T-helper 1 cell treated with Interleukin-12 subunit alpha and Interleukin-12 subunit beta and Interleukin-4 antibody, amounts not matched to agents 30 μg/mL and 1 μg/mL, for 36 hours (primary cell): ENCODE measurements around the gene CMTM3.
"Not testable (repeated sequence)": the region's sequence is repeated elsewhere in the genome, so short reads cannot be mapped to it uniquely, and the experiment has no call there.

Experiments used
- H3K27ac Mint-ChIP-seq: one replicate; pipeline ENCODE4 v1.8.0; 2021; ENCODE audit warnings: mild to moderate bottlenecking, mixed read lengths
- H3K27me3 Mint-ChIP-seq: one replicate; pipeline ENCODE4 v1.8.0; 2021; ENCODE audit warnings: low read depth, mixed read lengths
- H3K36me3 Mint-ChIP-seq: one replicate; pipeline ENCODE4 v1.8.0; 2021; ENCODE audit warnings: low read depth, mixed read lengths
- H3K4me1 Mint-ChIP-seq: one replicate; pipeline ENCODE4 v1.8.0; 2021; ENCODE audit warnings: low read depth, mixed read lengths
- H3K4me3 Mint-ChIP-seq: one replicate; pipeline ENCODE4 v1.8.0; 2021; ENCODE audit warnings: mild to moderate bottlenecking, moderate library complexity, mixed read lengths
- H3K9me3 Mint-ChIP-seq: one replicate; pipeline ENCODE4 v1.8.0; 2021; ENCODE audit warnings: mixed read lengths

The CMTM3 gene

DNA sequence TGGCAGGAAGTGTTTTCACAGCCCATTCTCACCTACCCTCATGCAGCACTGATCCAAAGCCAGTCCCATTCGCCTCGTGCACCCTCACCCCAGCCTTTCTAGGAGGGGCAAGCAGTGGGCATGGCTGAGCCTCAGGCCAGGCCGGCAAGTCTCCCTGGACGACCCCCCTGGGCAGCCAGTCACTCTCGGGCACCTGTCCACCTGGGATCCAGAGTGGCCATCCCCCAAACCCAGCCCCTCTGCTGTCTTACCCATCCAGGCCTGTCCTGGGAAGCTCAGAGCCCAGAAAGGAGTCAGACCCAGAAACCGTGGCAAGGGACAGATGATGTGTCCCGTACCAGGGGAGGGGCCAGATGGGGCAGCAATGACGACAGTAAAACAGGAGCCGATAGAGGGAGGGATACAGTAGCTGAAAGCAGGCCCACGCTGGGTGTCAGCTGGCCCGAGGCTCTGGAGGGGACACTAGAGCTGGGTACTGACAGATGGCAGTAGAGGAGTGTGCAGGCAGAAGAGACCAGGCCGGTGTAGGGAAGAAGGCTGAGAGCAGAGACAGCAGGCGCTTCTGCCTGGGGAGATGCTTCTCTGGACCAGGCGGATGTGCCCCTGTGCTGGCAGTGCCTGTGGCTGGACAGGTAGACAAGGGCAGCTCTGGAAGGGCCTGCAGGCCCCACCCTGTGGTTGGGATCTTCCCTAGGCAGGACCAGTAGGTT is 5.8 kb downstream of the CMTM3 start:
- H3K27me3 Mint-ChIP-seq = no peaks in the 10 kb centered on the region
- H3K36me3 Mint-ChIP-seq = peaks cover 36% of the 10 kb centered on the region
- H3K9me3 Mint-ChIP-seq = no peaks in the 10 kb centered on the region
- H3K27ac Mint-ChIP-seq = no peak overlapping the region
- H3K4me1 Mint-ChIP-seq = peaks cover 22% of the 10 kb centered on the region
- H3K4me3 Mint-ChIP-seq = no peak overlapping the region

- not testable (repeated sequence) for H3K9me3 Mint-ChIP-seq, H3K27ac Mint-ChIP-seq, H3K27me3 Mint-ChIP-seq, H3K4me3 Mint-ChIP-seq
- Mint-ChIP-seq H3K36me3 (peaks cover 36% of the 10 kb centered on the region), H3K4me1 (peaks cover 13% of the 10 kb centered on the region)
Measured at GRCh38 chr16:66611911-66612310, 7.4 kb downstream of the CMTM3 start.

DNA sequence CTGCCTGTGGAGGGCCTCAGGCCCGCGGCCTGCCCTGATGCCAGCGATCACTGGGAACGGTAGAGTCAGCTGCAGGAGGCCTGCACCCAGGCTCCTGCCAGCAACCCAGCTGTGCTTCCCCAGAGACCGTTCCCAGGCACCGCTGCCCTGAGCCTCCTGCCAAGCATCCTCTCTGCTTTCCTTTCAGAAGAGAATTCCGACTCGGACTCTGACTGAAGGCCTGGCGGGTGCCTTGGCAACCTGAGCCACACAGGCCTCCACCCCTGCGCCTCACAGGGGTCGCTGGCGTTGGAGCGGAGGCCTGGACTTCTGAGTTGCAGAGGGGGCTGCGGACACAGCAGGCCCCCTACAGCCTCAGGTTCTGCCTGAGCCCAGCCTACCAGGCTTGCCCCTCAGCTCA is 7.9 kb downstream of the CMTM3 start:
- Mint-ChIP-seq H3K4me1 (peaks cover 8% of the 10 kb centered on the region), H3K4me3 (no peak overlapping the region), H3K36me3 (peaks cover 36% of the 10 kb centered on the region), H3K27ac (no peak overlapping the region), H3K9me3 (no peaks in the 10 kb centered on the region), H3K27me3 (no peaks in the 10 kb centered on the region)

DNA sequence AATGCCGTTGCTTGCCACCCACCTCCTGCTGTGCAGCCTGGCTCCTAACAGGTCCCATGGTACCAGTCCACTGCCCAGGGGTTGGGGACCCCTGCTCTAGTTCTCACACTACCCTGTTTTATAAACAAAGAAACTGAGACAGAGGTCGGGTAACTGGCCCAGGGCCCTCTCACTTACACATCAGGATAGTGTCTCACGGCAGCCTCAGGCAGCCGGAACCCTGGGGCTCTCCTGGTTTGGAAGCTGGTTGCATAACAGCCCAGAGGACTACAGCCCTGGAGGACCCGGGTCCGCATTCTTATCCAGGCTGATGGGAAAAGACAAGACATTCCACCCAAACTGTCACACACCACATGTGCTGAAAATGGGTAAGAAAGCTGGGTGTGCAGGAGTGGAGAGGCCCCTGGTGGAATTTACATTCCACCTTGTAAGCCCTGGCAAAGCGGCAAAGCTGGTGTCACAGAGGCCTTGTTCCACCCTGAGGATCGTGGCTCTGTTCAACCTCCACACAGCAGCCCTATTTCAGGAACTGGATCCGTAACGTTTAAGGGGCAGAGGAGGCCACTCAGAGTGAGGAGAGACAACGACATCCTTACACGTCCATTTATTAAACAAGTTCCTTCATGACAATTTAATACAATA is 9.8 kb downstream of the CMTM3 start:
- H3K27ac Mint-ChIP-seq = no peak overlapping the region
- H3K4me1 Mint-ChIP-seq = no peaks in the 10 kb centered on the region
- H3K9me3 Mint-ChIP-seq = no peaks in the 10 kb centered on the region
- peaks cover 31% of the 10 kb centered on the region for H3K36me3 Mint-ChIP-seq
- no peak overlapping the region for H3K4me3 Mint-ChIP-seq
- no peaks in the 10 kb centered on the region for H3K27me3 Mint-ChIP-seq

- H3K36me3 Mint-ChIP-seq = peaks cover 16% of the 10 kb centered on the region
- H3K27ac Mint-ChIP-seq = no peak overlapping the region
- no peak overlapping the region for H3K4me3 Mint-ChIP-seq
Measured at GRCh38 chr16:66616169-66616568, 11.7 kb downstream of the CMTM3 start.

DNA sequence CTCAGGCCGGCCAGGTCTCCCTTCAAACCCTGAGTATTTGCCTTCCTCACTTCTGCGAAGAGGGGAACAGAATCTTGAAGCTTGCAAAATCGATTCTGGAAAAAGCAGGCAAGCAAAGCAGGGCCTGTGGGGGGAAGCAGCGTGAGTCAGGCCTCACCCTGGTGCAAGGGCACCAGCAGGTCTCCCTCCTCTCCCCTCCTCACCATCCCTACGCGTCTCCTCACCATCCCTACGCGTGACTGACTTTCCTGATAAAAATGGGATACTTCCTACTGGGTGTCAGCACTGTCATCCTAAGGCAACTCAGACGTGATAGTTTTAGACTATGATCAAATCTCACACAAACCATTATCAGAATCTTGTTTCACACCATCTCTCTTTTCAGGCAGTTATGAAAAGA is 12.1 kb downstream of the CMTM3 start:
- H3K4me3 Mint-ChIP-seq = no peak overlapping the region
- H3K27me3 Mint-ChIP-seq = no peaks in the 10 kb centered on the region
- peaks cover 13% of the 10 kb centered on the region for H3K36me3 Mint-ChIP-seq
- no peaks in the 10 kb centered on the region for H3K9me3 Mint-ChIP-seq
- no peak overlapping the region for H3K27ac Mint-ChIP-seq
- H3K4me1 Mint-ChIP-seq = no peaks in the 10 kb centered on the region

More at GRCh38 chr16:66616169-66616568, 11.7 kb downstream of the CMTM3 start:
- no peaks in the 10 kb centered on the region for H3K4me1 Mint-ChIP-seq
- no peaks in the 10 kb centered on the region for H3K27me3 Mint-ChIP-seq
- no peaks in the 10 kb centered on the region for H3K9me3 Mint-ChIP-seq

DNA sequence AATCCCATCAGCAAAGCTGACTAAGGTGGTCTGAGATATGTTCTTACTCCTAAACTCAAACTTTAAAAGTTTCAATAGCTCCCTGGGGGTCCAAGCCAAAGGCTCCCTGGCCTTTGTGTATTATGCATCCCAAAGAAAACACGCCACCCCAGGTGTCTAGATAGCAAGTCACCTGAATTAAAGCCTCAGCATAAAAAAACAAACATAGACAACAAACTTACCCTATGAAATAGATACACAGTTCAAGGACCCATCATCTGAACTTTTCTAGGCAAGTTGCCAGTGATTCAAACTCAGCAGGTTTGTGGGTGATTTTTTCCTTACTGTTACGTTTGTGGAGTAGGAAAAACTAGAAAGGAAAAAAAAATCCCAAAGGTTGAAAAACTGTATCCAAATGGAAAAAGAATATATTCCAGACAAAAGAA is 12.5 kb downstream of the CMTM3 start:
- H3K4me1 Mint-ChIP-seq = no peaks in the 10 kb centered on the region
- H3K36me3 Mint-ChIP-seq = peaks cover 13% of the 10 kb centered on the region
- no peak overlapping the region for H3K4me3 Mint-ChIP-seq
- H3K27me3 Mint-ChIP-seq = no peaks in the 10 kb centered on the region
- H3K27ac Mint-ChIP-seq = no peak overlapping the region
- no peaks in the 10 kb centered on the region for H3K9me3 Mint-ChIP-seq

- no peak overlapping the region for H3K4me3 Mint-ChIP-seq
- H3K9me3 Mint-ChIP-seq = no peaks in the 10 kb centered on the region
- no peaks in the 10 kb centered on the region for H3K27me3 Mint-ChIP-seq
- no peaks in the 10 kb centered on the region for H3K4me1 Mint-ChIP-seq
- H3K27ac Mint-ChIP-seq = no peak overlapping the region
- H3K36me3 Mint-ChIP-seq = peaks cover 11% of the 10 kb centered on the region
Measured at GRCh38 chr16:66617728-66618127, 13.2 kb downstream of the CMTM3 start.

DNA sequence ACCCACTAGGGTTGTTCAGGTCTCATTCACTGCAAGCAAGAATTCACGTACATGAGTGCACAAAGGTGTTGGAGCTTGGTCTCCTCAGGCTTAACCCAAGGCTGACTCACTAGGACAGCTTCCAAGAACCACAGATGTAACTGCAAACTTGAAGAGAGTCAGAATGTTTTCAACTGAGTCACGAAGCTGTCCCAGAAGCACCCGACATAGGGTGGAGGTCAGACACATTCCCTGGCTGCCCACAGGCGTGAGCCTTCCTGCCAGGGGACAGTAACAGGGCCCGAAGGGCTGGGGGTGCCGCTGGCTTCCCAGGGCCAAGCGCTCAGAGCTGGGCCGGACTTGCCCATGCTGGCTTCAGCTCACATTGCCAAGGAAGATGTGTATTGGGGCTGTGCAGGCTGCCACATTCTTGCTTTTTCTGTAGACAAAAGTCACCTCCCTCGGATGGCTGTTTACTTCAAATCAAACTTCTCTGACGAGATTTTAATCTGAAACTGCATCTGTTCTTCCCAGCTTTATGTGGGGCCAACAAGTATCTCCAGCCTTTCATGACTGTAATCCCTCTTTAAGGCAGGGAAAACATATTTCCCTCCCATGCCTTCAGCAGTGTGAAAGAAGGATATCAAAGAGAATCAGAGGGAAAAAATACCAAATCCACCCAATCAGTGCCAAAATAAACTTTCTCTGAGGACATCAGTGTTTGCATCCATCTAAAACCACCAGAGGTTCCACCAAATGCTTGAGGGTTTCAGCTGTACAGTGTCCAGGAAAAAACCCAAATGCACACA is 14.3 kb downstream of the CMTM3 start:
- Mint-ChIP-seq H3K36me3 (peaks cover 11% of the 10 kb centered on the region), H3K27ac (no peak overlapping the region), H3K4me3 (no peak overlapping the region)

DNA sequence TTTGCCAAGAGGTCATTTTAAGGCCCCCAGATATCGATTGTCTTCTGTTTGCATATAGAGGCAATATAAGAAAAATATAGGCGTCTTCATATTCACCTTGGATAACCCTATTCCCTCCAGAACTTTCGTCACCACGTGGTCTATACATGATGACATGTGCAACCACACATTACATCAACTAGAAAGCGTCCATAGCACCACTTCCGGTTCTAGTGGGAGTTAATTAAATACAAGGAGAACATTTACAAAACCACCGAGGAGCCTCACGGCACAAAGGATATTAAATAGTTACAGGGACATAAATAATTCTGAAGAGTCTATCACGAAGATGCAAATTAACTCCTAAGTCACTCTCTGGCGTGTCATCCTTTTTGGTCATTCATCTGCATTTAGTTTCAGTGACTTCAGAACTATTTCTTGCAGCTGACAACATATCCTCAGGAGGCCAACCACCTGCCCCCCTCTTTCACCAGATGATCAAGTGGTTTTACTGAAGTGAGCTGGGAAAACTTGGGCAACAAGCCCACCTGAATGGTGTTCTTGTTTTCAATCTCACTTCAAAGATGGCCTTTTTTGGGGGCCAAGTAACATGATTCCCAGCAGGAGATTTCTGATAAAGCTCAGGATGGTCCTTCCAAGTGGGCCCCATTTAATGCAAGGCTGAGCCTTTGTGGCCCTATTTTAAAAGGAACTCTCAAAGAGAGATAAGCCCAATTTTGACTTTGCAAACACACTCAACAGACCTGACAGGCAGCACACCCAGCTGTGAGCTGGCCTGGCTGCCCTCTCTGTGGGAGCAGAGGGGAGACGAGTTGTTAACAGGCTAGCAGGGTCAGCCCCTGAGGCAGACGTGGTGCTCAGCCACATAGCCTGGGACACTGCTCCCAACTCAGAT is 15.3 kb downstream of the CMTM3 start:
- no peaks in the 10 kb centered on the region for H3K9me3 Mint-ChIP-seq
- H3K27me3 Mint-ChIP-seq = no peaks in the 10 kb centered on the region
- H3K4me3 Mint-ChIP-seq = no peak overlapping the region
- no peaks in the 10 kb centered on the region for H3K4me1 Mint-ChIP-seq
- H3K36me3 Mint-ChIP-seq = peaks cover 5% of the 10 kb centered on the region
- no peak overlapping the region for H3K27ac Mint-ChIP-seq

More for the DNA sequence above, 14.3 kb downstream of the CMTM3 start:
- Mint-ChIP-seq H3K4me1 (no peaks in the 10 kb centered on the region), H3K9me3 (no peaks in the 10 kb centered on the region), H3K27me3 (no peaks in the 10 kb centered on the region)

GRCh38 chr16:66620429-66620795 is 15.9 kb downstream of the CMTM3 start:
- Mint-ChIP-seq H3K4me3 (no peak overlapping the region), H3K36me3 (no peaks in the 10 kb centered on the region), H3K9me3 (no peaks in the 10 kb centered on the region), H3K4me1 (no peaks in the 10 kb centered on the region), H3K27ac (no peak overlapping the region), H3K27me3 (no peaks in the 10 kb centered on the region)

- Mint-ChIP-seq H3K4me3 (no peak overlapping the region), H3K36me3 (no peaks in the 10 kb centered on the region), H3K9me3 (no peaks in the 10 kb centered on the region), H3K27me3 (no peaks in the 10 kb centered on the region), H3K4me1 (no peaks in the 10 kb centered on the region), H3K27ac (no peak overlapping the region)
Measured at GRCh38 chr16:66621973-66622372, 17.5 kb downstream of the CMTM3 start.

GRCh38 chr16:66622863-66623262 is 18.4 kb downstream of the CMTM3 start:
- Mint-ChIP-seq H3K27me3 (no peaks in the 10 kb centered on the region), H3K4me3 (no peak overlapping the region), H3K4me1 (no peaks in the 10 kb centered on the region), H3K9me3 (no peaks in the 10 kb centered on the region), H3K27ac (no peak overlapping the region), H3K36me3 (no peaks in the 10 kb centered on the region)

GRCh38 chr16:66623755-66624154 is 19.3 kb downstream of the CMTM3 start:
- Mint-ChIP-seq H3K36me3 (no peaks in the 10 kb centered on the region), H3K27me3 (no peaks in the 10 kb centered on the region), H3K27ac (no peak overlapping the region), H3K4me3 (no peak overlapping the region), H3K4me1 (no peaks in the 10 kb centered on the region), H3K9me3 (no peaks in the 10 kb centered on the region)
